ENCODE results near the gene DCD.
"Not testable (repeated sequence)": the region's sequence is repeated elsewhere in the genome, so short reads cannot be mapped to it uniquely, and the experiment has no call there.

The DCD gene, protein sequence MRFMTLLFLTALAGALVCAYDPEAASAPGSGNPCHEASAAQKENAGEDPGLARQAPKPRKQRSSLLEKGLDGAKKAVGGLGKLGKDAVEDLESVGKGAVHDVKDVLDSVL

DNA sequence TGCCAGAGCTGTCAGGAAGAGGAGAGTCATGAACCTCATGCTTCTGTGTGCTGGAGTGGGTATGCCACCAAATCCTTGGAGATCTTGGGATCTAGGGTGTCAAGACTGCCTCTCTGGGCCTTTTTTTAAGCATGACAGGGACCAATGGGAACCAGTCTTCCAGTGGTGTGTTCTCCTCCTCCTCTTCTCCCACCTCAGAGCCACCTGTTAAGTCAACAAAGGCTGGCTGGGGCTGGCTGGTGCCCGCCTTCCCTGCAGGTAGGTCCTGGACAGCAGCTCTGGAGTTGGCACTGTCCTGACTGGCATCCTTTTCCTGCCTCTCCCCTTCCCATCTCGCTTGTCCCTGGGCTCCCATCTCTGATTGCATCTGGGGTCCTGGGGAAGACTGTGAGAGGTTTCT, at the start of gene DCD:
DCD (minus strand) TSS at position 101 of the 400 bp plus-strand sequence; CDS start at position 39, 62 bp downstream.
- no peak for DNase-seq

DNA sequence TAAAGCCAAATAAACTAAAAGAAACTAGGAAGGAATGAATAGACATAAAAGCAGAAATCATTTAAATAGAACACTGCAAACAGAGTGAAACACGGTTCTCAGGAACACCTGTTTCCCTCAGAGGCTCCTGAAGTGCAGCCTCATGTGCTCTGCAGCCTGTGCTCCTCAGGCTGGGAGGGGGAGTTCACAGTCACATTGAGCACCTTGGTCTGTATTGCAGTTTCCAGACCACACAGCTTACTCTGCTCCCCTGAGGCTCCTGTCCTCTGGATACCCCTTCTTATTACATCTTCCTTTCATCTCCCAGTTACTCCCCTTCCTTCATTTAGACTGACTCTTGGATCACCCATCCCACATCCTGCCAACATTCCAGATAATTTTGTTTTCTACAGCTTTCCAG, 49.7 kb upstream of the DCD start:
- no peak for DNase-seq

DNA sequence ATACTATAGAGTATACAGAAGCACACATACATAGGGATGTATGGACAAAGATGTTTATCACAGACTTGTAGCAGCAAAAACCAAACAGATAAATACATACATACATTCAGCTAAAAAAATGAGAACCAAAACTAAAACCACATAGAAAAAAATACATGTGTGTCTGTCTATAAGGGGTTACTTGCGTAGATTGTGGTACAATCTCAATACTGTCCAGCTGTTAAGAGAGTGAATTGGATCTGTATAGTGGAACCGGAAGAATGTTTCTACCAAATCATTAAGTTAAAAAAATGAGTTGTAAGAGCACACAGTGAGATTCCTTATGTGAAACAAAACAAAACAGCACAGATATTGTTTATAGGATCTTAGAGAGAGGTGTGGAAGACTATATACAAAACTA, 44.2 kb upstream of the DCD start:
- no peak for DNase-seq

DNA sequence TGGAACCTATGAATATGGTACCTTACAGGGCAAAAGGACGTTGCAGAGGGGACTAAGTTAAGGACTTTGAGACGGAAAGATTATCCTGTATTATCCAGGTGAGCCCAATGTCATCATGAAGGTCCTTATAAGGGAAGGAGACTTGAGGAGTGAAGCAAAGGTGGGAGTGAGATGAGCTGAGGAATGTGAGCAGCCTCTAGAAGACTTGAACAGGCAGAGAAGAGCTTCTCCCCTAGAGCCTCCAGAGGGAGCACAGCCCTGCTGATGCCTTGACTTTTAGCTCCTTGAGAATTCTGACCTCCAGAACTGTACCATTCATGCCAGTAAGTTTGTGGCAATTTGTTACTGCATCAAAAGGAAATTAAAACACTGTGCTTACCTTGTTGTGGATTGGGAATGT, 41.8 kb upstream of the DCD start:
- DNase-seq = no peak

DNA sequence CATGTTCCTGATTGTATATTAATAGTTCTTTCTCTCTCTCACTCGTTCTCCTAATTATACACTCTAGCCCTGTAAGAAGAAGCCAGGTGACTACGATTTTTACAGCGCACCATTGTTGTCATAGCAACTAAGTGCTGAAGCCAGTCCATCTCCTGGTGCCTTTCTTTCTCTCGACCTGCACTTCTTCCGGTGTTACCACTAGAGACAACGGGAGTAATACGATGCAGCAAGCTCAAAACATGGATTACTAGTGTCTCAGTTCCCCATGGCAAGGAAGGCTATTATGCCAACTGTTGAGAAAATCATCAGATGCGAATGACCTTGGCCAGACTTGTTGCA, 40.8 kb upstream of the DCD start:
- DNase-seq = no peak

DNA sequence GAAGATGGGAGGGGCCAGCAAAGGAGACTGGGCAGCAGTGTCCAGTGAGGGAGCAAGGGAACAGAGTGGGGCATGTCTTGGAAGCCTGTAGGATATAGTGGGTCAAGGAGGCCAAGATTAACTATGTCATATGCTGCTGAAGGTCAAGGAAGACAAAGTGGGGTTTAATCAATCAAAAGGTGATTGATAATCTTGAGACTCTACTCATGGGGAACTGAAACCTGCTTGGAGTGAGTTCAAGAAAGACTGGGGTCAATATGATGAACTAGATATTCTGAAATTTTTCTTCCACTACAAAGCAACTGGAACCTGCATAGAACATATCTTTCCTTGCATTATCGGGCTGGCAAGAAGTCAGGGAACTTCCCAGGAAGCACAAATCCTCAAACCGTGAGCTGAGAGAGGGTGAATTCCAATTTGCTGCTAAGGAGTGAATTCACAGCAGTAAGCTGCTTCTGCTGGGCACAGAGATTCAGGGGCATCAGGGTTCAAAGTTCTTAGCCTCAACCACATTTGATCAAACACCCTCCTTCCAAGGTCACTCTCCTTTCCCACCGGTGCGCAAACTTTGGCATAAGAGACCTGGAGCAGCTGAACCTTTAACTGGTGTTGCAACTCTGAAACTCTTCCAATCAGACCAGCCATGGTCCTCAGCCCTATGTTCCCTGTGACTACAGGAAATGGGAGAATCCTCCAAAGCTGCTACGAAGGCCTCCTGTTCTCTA, 40.3 kb upstream of the DCD start:
- DNase-seq = no peak

DNA sequence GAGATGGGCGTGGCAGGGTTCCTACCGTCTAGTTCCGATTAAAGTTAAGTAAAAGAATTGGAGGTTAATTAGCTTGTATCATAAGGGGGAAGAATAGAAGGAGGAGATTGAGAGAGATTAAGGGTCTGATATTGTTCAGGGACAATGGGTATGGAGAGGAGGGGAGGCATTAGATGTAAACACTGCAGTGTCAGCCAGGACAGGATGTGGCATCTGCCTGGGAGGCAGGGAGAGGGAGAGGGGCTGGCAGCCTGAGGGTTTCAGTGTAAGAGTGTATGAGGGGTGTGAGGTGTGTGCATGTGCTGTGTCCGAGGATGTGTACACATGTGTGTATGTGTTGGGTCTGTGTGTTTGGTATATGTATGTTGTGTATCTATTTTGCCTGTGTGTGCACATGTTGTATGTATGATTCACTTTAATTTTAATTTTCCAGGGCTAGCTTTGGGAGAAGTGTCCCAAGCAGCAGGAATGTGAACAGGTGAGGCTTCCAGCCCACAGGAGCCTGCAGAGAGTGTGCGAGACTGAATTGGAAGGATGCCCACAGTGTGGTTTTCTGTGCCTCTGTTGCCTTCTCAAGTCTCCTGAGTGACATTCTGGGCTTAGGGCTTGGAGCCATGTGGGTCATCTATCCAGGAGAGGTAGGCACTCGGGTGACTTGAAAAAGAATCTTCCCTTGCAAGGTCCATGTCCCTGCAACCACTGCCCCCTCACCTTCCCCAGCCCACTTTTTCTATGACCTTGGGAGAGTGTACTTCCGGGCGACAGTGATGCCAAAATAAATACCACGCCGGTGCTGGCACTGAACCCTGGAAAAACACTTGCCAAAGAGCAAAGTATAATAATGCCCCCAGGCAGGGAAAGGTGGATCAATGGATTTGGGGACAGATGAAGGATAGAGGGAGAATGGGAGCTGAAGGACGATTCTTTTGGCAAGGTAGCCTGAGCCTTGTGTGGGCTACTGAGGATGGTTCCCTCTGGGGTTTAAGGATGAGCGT, 36.8 kb upstream of the DCD start:
- DNase-seq = no peak

DNA sequence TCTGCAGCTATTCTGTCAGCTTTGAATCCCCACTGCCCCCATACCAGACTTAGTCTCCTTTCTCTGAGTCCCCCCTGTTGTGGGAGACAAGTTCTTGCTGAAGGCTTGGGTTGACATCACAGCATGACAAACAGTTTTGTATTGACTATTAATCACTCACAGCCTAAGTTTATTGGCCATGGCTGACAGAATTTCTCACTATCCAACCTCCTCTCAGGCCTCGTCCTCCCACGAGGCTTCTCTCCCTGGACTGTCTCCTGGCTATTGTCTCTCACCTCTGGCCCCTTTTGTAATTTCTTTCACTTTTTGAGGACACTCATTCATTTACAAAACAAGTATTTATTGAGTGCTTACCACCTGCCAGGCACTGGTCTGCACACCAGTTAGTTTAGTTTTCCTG, 35.2 kb upstream of the DCD start:
- no peak for DNase-seq

DNA sequence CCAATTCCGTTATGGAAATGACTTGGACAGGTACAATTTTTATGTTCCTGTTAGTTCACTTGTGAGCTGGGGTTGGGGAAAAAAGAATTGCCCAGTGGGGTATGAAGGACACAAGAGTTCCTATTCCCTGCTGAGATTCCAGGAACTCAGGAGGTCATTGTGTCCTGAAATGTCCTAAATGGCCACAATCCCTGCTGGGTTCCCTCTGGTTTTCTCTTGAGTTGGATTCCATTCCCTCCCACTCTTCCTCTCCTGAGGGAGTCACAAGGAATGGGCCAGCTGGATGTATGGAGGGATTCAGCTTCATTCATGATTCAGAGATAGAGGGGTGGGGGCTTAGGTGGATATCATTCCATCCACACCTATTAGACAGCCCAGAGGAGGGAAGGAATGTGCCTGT, 34.5 kb upstream of the DCD start:
- DNase-seq = no peak

DNA sequence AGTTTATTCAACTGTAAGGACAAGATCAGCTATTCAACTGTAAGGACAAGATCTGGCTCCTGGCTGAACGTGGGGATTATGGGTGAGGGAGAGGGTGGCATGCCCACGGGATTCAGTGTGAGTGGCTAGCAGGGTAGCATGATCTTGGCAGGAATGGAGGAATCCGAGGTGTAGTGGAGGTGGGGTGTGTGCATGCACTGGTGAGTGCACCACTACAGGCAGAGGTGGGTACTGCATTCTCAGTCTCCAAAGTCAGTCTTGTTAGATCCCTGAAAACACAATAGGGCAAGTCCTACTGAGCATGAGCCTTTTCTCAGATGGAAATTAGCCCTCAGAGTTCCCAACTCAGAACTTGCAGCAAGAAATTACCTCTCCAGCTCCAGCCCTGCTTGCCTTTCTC, 32.2 kb upstream of the DCD start:
- DNase-seq = no peak

DNA sequence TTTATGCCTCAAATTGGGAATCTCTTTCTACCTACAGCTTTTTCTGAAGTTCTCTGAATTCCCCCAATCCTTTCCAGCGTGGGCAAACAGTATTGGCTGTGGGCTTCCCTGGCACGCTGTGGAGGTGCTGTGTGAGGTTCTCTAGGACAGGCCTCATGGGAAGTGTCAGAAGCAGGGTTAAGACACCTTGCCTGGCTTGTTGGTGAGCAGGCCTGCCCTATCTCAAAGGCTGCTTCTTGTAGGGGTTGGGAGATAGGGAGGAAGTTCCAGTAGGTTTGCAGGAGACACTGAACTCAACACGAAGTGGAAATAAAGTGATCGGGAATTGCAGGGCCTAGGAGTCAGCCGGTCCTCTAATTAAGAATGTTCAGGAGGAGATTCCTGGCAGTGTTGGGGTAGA, 30.0 kb upstream of the DCD start:
- no peak for DNase-seq

DNA sequence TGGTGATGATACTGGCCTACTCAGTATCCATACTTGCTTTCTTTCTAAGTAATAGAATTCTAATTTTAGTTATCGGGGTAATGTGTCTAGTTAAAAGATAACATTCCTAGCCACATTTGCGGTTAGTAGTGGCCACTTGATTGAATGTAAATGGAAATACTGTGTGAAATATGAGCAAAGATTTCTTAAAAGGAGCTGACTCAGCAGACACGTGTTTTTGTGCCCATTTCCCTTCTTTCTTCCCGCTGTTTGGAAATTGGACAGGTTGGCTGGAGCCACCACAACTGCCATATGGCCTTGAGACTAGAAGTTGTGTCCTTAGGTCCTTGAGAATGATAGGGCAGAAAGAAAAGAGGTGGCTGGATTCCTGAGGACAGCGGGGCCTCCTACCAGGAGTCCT, 19.8 kb upstream of the DCD start:
- DNase-seq = no peak

DNA sequence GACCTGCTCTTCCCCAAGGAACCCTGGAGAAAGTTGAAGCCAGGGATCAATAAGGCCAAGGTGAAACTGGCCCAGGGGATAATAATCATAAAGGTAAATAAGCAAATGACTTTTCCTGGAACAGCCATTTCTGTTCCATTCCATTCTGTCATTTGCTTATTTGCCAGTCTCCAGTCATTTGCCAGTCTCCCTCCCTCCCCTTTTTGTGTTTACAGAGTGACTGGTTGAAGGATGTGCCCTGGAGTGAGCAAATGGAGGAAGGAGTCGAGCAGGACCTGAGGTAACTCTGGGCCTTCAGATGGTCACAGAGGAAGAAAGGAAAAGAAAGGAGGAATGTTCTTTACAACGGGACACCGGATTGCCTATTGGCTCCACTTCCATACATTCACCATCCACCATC, 17.8 kb upstream of the DCD start:
- DNase-seq = no peak

DNA sequence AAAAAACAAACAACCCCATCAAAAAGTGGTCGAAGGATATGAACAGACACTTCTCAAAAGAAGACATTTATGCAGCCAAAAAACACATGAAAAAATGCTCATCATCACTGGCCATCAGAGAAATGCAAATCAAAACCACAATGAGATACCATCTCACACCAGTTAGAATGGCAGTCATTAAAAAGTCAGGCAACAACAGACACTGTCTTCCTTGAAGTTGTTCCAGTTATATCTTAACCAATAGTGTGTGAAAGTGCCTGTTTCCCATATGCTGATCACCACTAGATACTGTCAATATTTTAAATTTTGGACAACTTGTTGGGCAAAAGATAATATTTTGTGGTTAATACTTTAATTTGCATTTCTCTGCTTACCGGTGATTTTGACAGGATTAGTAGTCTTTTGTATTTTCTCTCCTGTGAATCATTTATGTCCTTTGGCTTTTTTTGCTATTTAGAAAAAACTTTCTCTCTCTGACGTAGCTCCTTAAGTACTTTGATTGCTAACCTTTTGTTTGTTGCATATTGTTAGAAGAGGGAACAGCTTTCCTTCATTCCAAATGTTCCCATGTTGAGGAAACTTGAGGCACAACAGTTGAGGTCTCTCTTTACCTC, 17.0 kb upstream of the DCD start:
- DNase-seq = not testable (repeated sequence)

DNA sequence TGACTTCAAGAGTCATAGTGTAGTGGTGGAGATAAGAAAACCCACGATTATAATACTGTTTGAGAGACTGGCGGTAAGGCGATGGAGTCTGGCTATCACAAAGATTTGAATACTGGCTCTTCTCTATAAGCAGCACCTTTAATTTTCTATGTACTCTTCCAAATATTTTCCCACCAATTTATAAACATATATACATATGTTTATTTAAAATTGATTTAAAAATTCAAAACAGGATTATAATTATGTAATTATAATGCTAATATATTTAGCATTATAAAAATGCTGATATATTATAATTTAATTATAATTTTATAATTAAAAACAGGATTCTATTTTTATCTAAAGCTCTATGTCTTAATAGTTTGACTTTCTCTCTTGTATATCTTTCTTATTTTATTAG, 15.4 kb upstream of the DCD start:
- no peak for DNase-seq

DNA sequence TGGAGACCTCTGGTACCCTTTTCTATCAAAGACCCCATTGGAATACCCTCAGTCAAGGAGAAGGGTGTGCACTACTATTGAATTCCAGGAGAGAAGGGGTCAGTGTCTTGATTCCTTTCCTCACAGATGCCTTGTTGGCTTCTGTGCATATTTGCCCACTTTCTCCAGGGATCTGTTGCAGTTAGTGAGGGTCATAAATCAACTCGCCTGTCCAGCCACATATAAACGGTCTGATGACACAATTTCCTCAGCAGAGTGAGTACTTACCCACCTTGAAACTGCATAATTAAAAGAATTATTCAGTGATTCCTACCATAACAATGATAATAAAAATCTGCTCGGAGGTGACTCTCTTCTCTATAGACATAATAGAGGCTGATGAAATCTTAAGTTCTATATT, 13.9 kb upstream of the DCD start:
- no peak for DNase-seq

DNA sequence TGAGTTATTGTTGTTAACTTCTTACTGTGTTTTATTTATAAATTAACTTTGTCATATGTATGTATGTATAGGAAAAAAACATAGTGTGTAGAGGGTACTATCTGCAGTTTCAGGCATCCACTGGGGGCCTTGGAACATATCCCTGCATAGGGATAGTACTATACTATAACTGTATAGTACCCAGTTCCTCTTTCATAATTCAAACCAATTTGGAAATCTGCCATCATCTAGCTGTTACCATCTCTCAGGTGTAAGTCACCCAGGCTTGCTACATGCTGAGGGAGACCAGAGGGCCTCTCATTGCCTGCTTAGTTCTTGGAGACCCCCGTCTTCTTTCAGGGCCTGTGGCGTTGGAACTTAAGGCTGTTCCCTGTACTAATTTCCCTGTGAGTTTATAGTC, 12.9 kb upstream of the DCD start:
- no peak for DNase-seq

DNA sequence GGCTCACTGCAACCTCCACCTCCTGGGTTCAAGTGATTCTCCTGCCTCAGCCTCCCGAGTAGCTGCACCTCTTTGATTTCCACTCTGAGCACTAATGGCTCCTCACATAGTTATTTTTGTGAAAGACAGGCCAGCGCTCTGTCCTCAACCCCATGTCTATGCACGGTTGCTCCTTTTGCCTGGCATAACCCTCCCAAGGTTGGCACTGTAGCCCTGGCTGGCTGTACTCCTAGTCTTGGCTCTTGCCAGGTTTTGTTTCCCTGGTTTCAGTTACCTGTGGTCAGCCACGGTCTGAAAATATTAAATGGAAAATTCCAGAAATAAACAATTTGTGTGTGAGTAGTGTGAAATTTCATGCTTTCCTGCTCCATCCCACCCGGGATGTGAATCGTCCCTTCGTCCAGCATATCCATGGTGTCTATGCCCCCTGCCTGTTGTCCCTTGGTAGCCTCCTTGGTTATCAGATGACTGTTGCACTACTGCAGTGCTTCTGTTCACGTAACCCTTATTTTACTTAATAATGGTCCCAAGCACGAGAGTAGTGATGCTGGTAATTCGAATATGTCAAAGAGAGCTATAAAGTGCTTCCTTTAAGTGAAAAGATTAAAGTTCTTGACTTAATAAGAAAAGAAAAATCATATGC, 12.3 kb upstream of the DCD start:
- DNase-seq = no peak

DNA sequence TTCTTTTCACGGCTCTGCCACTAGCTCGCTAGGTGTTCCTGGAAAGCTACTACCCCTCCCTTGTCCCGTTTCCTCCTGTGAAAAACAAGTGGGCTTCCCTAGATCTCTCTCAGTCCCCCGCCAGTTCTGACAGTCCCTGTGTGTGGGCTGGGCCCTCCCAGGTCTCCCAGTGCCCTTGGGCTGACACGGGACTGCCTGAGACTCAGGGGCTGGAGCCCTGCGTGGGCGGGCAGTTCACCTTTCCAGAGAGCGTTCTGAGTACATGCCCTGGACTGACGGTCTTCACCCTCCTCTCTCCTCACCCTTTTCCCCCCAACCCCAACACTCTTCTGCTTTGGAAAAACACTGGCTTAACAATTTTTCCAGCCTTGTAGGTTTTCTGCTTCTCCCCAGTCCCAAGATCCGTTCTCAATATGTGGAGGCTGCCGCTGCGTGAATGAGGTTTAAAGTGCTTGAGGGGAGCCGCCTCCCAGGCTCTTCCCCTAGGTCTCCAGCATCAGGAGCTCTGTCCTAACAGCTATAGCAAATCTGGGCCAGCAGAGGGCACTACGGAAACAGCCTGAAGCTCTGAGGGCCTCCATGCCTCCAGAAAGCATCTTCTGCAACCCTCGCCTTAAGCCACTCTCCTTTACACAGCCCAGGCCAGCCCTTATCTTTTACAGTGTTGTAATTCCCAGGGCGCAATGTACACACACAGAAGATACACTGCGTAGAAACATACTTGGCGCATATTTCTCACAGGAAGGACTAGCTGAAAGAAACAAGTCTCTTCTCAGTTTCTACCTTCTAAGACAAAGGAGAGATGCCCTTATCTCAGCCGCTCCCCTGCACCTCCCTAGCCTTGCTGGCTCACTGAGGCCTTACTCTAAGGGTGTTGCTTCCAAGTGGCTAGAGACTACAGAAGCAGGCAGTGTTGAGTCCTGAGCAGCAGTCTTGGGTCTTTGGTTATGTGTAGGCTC, 10.4 kb upstream of the DCD start:
- no peak for DNase-seq

DNA sequence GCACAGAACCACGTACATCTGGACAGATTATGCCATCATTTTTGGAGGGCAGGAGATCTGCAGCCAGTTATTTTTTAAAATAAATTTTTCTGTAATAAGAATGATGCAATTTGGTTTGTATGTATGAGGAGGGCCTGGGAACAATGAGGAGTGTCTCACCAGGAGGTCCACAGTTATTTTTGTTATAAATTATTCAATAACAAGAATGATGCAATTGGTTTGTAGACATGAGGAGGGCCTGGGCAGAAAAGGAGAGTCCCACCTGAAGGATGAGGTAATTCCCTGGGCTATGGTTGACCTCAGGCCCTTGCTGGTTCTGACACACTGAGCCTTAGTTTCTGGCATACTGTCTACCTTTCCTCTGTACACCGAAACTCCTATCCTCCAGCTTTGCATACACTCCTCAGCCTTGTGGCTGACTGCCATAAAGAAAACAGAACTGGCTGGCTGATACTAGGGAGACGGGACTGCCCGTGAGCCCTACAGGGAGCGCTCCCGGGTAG, 9.0 kb upstream of the DCD start:
- DNase-seq = no peak

DNA sequence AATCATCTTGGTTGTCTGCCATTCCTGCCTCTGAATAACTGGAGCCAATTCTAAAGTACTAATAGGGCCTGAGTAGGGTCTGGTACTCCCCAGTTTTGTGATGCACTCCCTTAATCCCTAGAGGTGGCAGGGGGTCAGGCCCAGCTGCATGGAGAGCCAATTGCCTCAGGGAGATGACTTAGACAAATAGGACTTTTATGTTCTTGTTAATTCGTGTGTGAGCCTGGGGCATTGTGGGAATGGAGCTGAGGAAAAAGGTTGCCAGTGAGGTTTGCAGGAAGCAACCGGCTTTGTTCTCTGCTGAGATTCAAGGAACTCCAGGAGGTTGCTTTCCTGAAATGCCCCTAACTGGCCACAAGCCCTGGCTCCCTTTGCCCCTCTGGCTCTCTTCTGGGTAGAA, 6.8 kb upstream of the DCD start:
- DNase-seq = no peak

DNA sequence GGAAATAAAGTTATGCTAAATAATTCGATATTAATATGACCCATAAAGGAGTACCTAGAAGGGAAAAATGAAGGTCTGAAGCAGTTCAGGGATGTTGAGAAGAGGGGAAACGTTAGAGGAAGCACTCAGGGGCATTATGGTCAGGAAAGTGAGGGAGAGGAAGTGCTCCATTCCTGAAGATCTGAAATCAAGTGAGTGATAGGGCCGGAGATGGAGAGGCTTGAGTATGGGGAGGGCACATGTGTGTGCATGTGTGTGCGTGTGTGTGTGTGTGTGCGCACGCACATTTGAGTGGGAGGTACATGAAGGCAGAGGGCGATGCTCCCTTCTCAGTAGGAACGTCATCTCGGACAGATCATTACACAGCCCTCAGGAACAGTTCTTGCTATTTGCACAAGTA, 4.9 kb upstream of the DCD start:
- DNase-seq = no peak
